CD4-positive, alpha-beta T cell treated with Interleukin-12 subunit alpha and Interleukin-12 subunit beta, for 1 hour (primary cell): ENCODE measurements around the gene LIMK1.
A peak's percentile ranks its signal among the peaks of the same experiment; 100 is the strongest.
"Not testable (repeated sequence)": the region's sequence is repeated elsewhere in the genome, so short reads cannot be mapped to it uniquely, and the experiment has no call there.

Experiments used
- DNase-seq: peaks from one replicate; pipeline ENCODE4 v3.0.0-alpha.2; 2020

Gene LIMK1

GRCh38 chr7:74129887-74130286 is 46.3 kb downstream of the LIMK1 start:
- no peak for DNase-seq

GRCh38 chr7:74130518-74130917 is 46.9 kb downstream of the LIMK1 start:
- no peak for DNase-seq

GRCh38 chr7:74134117-74134620 is 50.6 kb downstream of the LIMK1 start:
- DNase-seq = no peak

GRCh38 chr7:74138334-74138867 is 54.8 kb downstream of the LIMK1 start:
- peak; percentile 29 for DNase-seq

DNA sequence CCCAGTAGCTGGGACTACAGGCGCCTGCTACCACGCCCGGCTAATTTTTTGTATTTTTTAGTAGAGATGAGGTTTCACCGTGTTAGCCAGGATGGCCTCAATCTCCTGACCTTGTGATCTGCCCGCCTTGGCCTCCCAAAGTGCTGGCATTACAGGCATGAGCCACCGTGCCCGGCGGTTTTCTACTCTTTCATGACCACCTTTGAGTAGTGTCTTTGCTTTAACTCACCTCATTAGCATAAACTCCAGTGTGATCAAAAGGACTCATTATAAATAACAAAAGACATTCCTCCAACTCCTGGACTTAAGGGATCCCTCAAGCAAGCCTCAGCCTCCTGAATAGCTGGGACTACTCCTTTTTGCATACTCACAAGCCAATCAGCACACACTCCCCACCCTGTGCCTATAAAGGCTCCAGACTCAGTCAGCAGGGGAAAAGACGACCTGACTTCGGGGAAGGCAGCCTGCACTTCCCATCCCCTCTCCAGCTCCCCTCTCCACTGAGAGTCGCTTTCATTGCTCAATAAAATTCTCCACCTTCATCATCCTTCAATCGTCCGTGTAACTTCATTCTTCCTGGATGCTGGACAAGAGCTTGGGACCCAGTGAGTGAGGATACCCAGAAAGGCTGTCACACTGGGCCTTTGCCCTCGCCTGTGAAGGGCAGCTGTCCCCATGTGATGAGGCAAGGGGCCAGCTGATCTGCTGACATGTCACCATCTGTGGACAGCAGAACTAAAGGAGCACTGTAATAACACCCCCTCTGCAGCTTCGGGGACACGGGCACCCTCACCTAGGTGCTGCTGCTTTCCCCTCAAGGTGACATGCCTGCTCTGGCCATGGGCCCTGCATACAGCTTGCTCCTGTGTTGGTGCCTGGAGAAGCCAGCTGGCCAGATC is 55.6 kb downstream of the LIMK1 start:
- no peak for DNase-seq

DNA sequence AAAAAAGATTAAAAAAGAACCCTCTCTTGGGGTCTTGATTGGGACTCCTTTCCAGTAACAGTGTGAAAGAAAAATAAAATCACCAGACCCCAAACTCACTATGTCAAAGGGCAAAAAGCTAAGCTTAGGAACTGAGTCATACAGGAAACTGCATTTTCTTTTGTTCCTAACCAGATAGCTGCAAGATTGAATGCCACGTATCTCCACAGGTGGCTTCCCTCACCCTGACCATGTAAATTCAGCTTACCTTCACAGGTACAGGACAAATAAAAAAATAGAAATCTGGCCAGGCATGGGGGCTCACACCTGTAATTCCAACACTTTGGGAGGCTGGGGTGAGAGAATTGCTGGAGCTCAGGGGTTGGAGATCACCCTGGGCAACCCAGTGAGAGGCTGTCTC is 58.1 kb downstream of the LIMK1 start:
- no peak for DNase-seq

- no peak for DNase-seq
These were observed 59.8 kb downstream of the LIMK1 start for GRCh38 chr7:74143383-74143782.

DNA sequence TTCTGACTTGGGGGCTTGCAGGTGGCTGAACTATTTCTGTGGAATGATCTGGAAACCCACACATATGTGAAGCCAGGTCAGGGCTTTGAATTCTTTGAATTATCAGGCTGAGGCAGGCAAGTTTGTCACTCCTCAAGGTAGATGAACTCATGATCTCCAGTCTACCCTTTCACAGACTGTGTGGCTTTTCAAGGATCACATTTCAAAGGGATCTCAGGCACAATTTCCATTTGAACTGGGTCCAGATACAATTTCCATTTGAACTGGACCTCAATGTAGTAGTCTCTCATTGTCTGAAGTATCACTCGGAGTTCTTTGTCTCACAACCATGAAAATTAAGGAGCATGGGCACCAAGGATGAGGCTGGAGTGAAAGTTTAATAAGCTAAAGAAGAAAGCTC is 64.9 kb downstream of the LIMK1 start:
- no peak for DNase-seq

DNA sequence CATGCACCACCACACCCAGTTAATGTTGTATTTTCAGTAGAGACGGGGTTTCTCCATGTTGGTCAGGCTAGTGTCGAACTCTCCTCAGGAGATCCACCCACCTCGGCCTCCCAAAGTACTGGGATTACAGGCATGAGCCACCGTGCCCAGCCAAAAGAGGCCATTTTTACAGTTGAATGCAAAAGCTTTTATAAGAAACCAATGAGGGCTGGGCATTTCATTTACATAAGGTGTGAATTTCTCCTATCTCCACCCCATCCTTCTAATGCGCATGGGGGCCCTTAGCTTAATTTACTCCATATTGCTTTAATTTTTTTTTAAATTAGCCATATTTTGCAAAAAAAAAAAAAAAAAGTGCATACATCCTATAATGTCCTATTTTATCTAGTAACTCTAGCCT is 65.5 kb downstream of the LIMK1 start:
- DNase-seq = no peak

GRCh38 chr7:74149603-74150002 is 66.0 kb downstream of the LIMK1 start:
- DNase-seq = no peak

DNA sequence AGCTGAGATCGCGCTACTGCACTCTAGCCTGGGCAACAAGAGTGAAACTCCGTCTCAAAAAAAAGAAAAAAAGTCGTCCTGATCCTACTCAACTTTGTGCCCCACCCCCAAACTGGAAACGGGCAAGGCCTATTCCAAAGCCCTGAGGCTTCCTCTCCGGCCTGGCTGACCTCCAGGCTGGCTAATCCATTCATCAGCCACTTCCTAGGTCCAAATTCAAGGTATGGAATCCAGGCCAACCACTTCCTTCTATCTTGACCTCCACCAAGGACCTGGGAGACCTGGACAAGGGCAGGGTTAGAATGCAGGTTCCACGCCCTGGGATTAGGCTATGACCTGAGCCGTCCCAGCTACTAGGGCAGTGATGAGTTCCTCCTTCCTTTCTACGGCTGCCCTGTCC is 70.1 kb downstream of the LIMK1 start:
- DNase-seq = no peak

- no peak for DNase-seq
These were observed 72.3 kb downstream of the LIMK1 start for GRCh38 chr7:74155810-74156395.

DNA sequence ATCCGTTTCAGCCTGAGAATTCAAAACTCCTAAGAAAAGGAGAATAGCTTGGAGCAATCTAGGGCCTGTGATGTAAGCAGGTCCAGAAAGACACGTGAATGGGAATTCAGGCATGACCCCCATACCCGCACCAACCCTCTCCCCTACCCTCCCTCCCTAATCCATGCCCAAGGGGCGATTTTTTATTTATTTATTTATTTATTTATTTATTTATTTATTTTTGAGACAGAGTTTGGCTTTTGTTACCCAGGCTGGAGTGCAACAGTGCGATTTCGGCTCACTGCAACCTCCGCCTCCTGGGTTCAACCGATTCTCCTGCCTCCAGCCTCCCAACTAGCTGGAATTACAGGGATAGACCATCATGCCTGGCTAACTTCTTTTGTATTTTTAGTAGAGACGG is 74.0 kb downstream of the LIMK1 start:
- no peak for DNase-seq

DNA sequence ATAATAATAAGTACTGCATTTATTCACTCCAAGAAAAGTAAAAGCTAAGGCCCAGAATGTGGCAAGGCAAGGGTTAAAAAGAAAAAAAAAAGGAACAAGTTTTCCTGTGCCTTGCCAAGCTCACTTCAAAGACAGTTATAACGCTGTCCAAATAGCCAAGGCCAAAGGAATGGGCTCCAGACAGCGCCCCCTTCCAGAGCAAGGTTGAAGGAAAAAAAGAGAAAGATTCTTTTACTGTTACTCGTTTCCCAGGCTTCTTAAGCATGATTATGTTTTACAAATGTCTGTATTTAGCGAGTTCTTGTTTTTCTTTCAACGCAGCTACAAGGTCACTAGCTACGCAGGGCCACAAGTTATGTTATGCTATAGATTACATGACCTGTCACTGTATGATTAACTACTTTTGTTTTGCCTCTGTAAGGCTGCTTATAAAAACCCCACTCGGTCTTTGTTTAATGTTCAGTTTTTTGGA is 81.4 kb downstream of the LIMK1 start:
- DNase-seq = no peak

DNA sequence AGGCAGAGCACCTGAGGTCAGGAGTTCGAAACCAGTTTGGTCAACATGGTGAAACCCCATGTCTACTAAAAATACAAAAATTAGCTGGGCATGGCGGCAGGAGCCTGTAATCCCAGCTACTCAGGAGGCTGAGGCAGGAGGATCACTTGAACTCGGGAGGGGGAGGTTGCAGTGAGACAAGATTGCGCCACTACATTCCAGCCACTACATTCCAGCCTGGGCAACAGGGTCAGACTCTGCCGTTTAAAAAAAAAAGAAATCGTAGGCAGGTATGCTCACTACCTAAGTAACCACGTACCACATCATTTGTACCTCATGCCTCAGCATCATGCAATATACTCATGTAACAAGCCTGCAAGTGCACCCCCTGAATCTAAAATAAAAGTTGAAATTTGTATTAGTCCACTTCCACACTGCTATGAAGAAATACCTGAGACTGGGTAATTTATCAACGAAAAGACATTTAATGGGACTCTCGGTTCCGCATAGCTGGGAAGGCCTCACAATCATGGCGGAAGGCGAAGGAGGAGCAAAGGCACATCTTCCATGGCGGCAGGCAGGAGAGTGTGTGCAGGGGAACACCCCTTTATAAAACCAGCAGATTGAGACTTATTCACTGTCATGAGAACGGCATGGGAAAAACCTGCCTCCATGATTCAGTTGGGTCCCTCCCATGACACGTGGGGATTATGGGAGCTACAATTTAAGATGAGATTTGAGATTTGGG is 82.4 kb downstream of the LIMK1 start:
- no peak for DNase-seq

DNA sequence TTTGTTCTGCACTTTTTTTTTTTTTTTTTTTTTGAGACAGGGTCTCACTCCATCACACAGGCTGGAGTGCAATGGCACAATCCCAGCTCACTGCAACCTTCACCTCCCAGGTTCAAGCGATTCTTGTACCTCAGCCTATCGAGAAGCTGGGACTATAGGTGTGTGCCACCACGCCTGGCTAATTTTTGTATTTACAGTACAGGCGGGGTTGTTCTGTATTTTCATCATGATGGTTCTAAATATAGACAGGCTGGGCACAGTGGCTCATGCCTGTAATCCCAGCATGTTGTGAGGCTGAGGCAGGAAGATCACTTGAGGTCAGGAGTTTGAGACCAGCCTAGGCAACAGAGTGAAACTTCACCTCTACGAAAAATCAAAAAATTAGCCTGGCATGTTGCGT is 83.7 kb downstream of the LIMK1 start:
- DNase-seq = not testable (repeated sequence)
